ENCODE measurements around the gene BOC.
A peak's percentile ranks its signal among the peaks of the same experiment; 100 is the strongest.

Gene BOC

DNA sequence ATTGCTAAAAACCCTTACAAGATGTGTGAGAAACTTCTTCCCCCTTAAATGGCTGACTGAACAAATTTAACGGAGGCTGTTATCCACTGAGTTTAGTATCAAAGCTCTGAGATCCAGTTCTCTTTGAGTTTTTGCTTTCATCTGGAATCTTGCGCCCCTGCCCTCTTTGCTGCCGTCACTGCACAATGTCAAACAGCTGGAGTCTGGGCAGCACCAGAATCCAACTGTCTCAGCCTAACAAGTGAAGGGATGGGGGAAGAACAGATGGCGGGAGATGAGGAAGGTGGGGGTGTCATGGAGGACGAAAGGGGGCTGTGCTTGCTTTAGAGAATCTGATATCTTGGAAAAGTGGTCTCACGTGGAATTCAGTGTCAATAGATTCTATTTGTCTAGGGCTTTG lies 7.0 kb upstream of the BOC start:
- Histone ChIP-seq H3K9ac (ENCODE audit: low read length) (no peak overlapping the region), H3K4me3 (ENCODE audit: low read length) (no peak overlapping the region), H3K27ac (ENCODE audit: low read depth, low read length) (no peak overlapping the region), H3K36me3 (ENCODE audit: control insufficient read depth, insufficient read depth, low read length) (no peaks in the 10 kb centered on the region), H3K4me1 (ENCODE audit: control insufficient read depth, insufficient read depth, low read length) (no peaks in the 10 kb centered on the region), H3K27me3 (ENCODE audit: control insufficient read depth, insufficient read depth, low read length) (no peaks in the 10 kb centered on the region)

- Histone ChIP-seq H3K36me3 (ENCODE audit: control insufficient read depth, insufficient read depth, low read length) (no peaks in the 10 kb centered on the region), H3K27ac (ENCODE audit: low read depth, low read length) (no peak overlapping the region), H3K27me3 (ENCODE audit: control insufficient read depth, insufficient read depth, low read length) (no peaks in the 10 kb centered on the region), H3K4me1 (ENCODE audit: control insufficient read depth, insufficient read depth, low read length) (peaks cover 4% of the 10 kb centered on the region), H3K4me3 (ENCODE audit: low read length) (no peak overlapping the region), H3K9ac (ENCODE audit: low read length) (no peak overlapping the region)
Measured at GRCh38 chr3:113205481-113205880, 5.9 kb upstream of the BOC start.

DNA sequence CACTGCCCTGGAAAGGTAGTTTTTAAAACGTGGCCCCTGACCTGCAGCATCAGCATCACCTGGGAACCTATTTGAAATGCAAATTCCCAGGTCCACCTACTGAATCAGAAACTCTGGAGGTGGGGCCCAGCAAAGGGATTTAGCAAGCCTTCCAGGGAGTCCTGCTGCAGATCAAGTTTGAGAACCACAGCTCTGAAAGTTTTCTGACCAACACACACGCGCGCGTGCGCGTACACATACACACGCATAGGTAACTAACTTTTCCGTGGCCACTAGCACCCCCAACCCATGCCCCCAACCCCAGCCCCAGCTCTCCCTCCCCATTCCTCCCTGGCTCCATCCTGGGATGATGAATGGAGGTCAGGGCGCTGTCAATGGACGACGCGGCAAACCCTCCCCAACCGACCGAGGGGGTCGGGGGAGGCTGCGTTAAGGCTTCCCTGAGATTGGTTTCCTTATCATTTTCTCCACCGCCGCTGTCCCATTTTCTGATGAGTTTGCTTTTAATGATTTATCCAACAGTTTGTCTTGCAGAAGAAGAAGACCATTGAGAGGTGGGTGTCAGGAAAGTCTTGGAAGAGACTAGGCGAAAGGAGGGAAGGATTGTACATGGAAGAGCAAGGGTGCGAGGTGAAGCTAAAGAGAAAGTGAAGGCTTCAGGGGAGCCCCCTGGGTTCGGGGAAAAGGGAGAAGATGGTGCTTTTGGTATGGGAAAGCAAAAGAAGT lies 590 bp upstream of the BOC start:
- Histone ChIP-seq H3K9ac (ENCODE audit: low read length) (peak overlapping the region; percentile 74), H3K4me3 (ENCODE audit: low read length) (peak overlapping the region; percentile 84), H3K4me1 (ENCODE audit: control insufficient read depth, insufficient read depth, low read length) (peaks cover 13% of the 10 kb centered on the region), H3K36me3 (ENCODE audit: control insufficient read depth, insufficient read depth, low read length) (no peaks in the 10 kb centered on the region), H3K27ac (ENCODE audit: low read depth, low read length) (peak overlapping the region; percentile 96), H3K27me3 (ENCODE audit: control insufficient read depth, insufficient read depth, low read length) (no peaks in the 10 kb centered on the region)

GRCh38 chr3:113212150-113212843 lies 940 bp downstream of the BOC start:
- no peaks in the 10 kb centered on the region for H3K27me3 ChIP-seq (ENCODE audit: control insufficient read depth, insufficient read depth, low read length)
- peak overlapping the region; percentile 96 for H3K27ac ChIP-seq (ENCODE audit: low read depth, low read length)
- H3K36me3 ChIP-seq (ENCODE audit: control insufficient read depth, insufficient read depth, low read length) = no peaks in the 10 kb centered on the region
- H3K9ac ChIP-seq (ENCODE audit: low read length) = peak overlapping the region; percentile 54
- peaks cover 13% of the 10 kb centered on the region for H3K4me1 ChIP-seq (ENCODE audit: control insufficient read depth, insufficient read depth, low read length)
- H3K4me3 ChIP-seq (ENCODE audit: low read length) = peak overlapping the region; percentile 84

- Histone ChIP-seq H3K36me3 (ENCODE audit: control insufficient read depth, insufficient read depth, low read length) (no peaks in the 10 kb centered on the region), H3K9ac (ENCODE audit: low read length) (no peak overlapping the region), H3K4me3 (ENCODE audit: low read length) (peak overlapping the region; percentile 84), H3K27me3 (ENCODE audit: control insufficient read depth, insufficient read depth, low read length) (no peaks in the 10 kb centered on the region), H3K4me1 (ENCODE audit: control insufficient read depth, insufficient read depth, low read length) (peaks cover 13% of the 10 kb centered on the region), H3K27ac (ENCODE audit: low read depth, low read length) (peak overlapping the region; percentile 96)
Measured at GRCh38 chr3:113212844-113213375, 1.6 kb downstream of the BOC start.

- H3K27ac ChIP-seq (ENCODE audit: low read depth, low read length) = peak overlapping the region; percentile 57
- peaks cover 13% of the 10 kb centered on the region for H3K4me1 ChIP-seq (ENCODE audit: control insufficient read depth, insufficient read depth, low read length)
- no peaks in the 10 kb centered on the region for H3K27me3 ChIP-seq (ENCODE audit: control insufficient read depth, insufficient read depth, low read length)
Measured at GRCh38 chr3:113213896-113214587, 2.7 kb downstream of the BOC start.

GRCh38 chr3:113214917-113215595 lies 3.7 kb downstream of the BOC start:
- Histone ChIP-seq H3K9ac (ENCODE audit: low read length) (no peak overlapping the region), H3K4me3 (ENCODE audit: low read length) (no peak overlapping the region), H3K27ac (ENCODE audit: low read depth, low read length) (peak overlapping the region; percentile 2), H3K27me3 (ENCODE audit: control insufficient read depth, insufficient read depth, low read length) (no peaks in the 10 kb centered on the region), H3K36me3 (ENCODE audit: control insufficient read depth, insufficient read depth, low read length) (no peaks in the 10 kb centered on the region), H3K4me1 (ENCODE audit: control insufficient read depth, insufficient read depth, low read length) (peaks cover 12% of the 10 kb centered on the region)

More at GRCh38 chr3:113213896-113214587, 2.7 kb downstream of the BOC start:
- Histone ChIP-seq H3K36me3 (ENCODE audit: control insufficient read depth, insufficient read depth, low read length) (no peaks in the 10 kb centered on the region), H3K9ac (ENCODE audit: low read length) (no peak overlapping the region), H3K4me3 (ENCODE audit: low read length) (peak overlapping the region; percentile 33)

DNA sequence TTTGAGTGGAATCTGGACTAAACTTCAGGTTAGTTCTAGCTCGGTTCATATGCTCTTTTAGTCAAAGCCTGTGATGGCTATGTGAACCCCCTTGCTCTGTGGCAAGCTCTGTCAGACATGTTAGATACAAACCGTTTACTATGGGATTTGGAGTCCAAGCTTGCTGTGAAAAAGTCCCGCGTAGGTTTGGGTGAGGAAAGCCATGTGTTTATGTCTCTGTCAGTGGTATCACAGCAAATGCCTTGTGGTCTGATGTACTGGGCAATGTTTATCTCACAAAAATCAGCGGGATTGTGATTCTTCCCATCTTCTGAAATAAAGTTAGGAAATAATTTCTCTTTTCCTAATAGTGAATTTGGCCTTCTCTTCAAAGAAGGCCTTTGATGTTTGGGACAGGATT lies 5.0 kb downstream of the BOC start:
- Histone ChIP-seq H3K36me3 (ENCODE audit: control insufficient read depth, insufficient read depth, low read length) (no peaks in the 10 kb centered on the region), H3K27ac (ENCODE audit: low read depth, low read length) (no peak overlapping the region), H3K4me1 (ENCODE audit: control insufficient read depth, insufficient read depth, low read length) (peaks cover 15% of the 10 kb centered on the region), H3K4me3 (ENCODE audit: low read length) (no peak overlapping the region), H3K9ac (ENCODE audit: low read length) (no peak overlapping the region), H3K27me3 (ENCODE audit: control insufficient read depth, insufficient read depth, low read length) (no peaks in the 10 kb centered on the region)

GRCh38 chr3:113218011-113218680 lies 6.8 kb downstream of the BOC start:
- H3K9ac ChIP-seq (ENCODE audit: low read length) = no peak overlapping the region
- H3K4me1 ChIP-seq (ENCODE audit: control insufficient read depth, insufficient read depth, low read length) = peaks cover 29% of the 10 kb centered on the region
- H3K27me3 ChIP-seq (ENCODE audit: control insufficient read depth, insufficient read depth, low read length) = no peaks in the 10 kb centered on the region
- no peaks in the 10 kb centered on the region for H3K36me3 ChIP-seq (ENCODE audit: control insufficient read depth, insufficient read depth, low read length)
- no peak overlapping the region for H3K27ac ChIP-seq (ENCODE audit: low read depth, low read length)
- no peak overlapping the region for H3K4me3 ChIP-seq (ENCODE audit: low read length)

DNA sequence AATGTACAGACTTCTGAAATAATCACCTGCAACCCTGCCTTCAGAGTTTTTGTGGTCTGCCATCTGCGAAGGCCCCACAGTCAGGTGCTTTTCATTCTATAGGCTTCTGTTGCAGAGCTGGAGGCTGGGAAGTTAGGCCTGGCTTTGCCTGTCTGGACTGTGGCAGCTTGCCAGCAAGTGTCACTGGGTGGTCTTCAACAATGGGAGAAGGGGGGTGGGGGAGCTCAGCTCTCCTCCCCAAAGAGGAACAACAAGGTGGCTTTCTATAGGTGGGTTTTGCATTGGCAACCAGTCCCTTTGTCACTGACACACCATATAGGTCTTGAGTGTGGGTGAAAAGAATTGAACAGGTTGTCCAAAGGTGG lies 7.3 kb downstream of the BOC start:
- Histone ChIP-seq H3K27me3 (ENCODE audit: control insufficient read depth, insufficient read depth, low read length) (no peaks in the 10 kb centered on the region), H3K9ac (ENCODE audit: low read length) (no peak overlapping the region), H3K4me3 (ENCODE audit: low read length) (no peak overlapping the region), H3K36me3 (ENCODE audit: control insufficient read depth, insufficient read depth, low read length) (no peaks in the 10 kb centered on the region), H3K27ac (ENCODE audit: low read depth, low read length) (no peak overlapping the region), H3K4me1 (ENCODE audit: control insufficient read depth, insufficient read depth, low read length) (peaks cover 25% of the 10 kb centered on the region)

DNA sequence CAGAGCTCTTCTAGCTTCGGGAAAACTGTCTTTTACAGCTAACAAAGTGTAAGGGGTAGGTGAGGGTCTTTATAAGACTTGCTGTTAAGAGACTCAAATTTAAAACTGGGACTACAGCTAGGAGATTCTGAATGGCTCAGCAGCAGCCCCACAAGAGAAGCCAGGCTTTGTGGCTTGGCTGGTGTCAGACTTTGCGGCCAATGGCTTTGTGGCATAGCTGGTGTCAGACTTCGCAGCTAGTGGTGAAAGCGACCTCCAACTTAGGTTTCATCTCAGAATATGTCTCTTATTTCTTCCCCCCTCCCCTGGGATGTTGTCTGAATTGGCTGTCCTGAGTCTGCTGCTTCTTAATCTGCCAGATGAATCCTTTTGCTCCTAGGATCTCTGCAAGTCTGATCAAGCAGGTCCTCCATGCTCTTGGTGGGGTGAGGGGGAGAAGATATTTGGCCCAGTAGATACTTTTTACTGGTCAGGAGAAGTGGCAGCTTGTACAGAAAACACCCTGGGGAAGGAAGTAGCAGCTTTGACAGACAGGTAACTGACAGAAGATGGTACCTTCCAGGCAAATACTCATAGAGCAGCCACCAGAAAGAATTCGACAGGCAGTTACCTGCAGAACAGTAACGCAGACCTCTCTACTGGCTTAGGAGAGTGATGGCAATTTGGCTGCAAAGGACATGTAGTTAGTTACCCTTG lies 8.4 kb downstream of the BOC start:
- Histone ChIP-seq H3K27me3 (ENCODE audit: control insufficient read depth, insufficient read depth, low read length) (no peaks in the 10 kb centered on the region), H3K4me3 (ENCODE audit: low read length) (no peak overlapping the region), H3K9ac (ENCODE audit: low read length) (no peak overlapping the region), H3K4me1 (ENCODE audit: control insufficient read depth, insufficient read depth, low read length) (peaks cover 23% of the 10 kb centered on the region), H3K36me3 (ENCODE audit: control insufficient read depth, insufficient read depth, low read length) (no peaks in the 10 kb centered on the region), H3K27ac (ENCODE audit: low read depth, low read length) (peak overlapping the region; percentile 10)

Measured in rectal smooth muscle tissue (tissue), 1 donor.